CD4-positive, alpha-beta T cell treated with Interleukin-6 at 100 ng/mL for 8 hours (primary cell): ENCODE results near the gene CRYBG3.
A peak's percentile ranks its signal among the peaks of the same experiment; 100 is the strongest.
"Not testable (repeated sequence)": the region's sequence is repeated elsewhere in the genome, so short reads cannot be mapped to it uniquely, and the experiment has no call there.

Source experiments
- DNase-seq: peaks from one replicate; pipeline ENCODE4 v3.0.0-alpha.2; 2020; ENCODE audit warnings: mixed read lengths, low spot score

The CRYBG3 gene

DNA sequence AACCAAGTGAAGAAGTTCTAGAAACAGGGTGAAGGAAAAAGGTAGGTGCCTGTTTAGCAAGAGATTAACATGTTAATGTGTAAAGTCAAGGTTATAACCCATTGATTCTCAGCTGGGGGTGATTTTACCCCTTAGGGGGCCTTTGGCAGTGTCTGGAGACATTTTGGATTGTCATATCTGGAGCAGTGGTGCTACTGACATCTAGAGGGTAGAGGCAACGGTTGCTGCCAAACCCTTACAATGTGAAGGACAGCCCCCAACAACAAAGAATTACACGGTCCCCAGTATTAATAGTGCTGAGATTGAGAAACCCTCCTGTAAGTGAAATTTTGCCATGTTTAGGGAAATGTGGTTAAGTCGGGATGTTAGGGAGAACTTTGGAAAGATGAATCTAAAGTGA lies 74.7 kb downstream of the CRYBG3 start:
- no peak for DNase-seq

DNA sequence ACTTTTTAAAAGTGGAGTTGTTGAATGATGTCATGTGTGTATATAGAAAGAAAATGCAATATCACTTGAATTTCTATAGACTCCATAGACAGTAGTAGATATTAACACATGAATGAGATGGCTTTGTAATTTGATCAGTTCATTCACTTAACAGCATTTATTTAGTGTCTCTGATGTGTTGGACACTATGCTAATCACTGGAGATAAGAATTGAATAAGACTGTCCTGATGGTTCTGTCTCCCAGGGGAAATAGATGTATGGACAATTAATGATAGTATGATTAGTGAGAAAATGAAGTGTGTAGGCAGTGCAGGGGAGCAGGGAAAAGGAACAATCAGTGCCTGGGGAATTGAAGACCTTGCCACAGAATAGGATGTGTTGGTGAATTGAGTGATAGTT lies 77.5 kb downstream of the CRYBG3 start:
- DNase-seq: no peak

DNA sequence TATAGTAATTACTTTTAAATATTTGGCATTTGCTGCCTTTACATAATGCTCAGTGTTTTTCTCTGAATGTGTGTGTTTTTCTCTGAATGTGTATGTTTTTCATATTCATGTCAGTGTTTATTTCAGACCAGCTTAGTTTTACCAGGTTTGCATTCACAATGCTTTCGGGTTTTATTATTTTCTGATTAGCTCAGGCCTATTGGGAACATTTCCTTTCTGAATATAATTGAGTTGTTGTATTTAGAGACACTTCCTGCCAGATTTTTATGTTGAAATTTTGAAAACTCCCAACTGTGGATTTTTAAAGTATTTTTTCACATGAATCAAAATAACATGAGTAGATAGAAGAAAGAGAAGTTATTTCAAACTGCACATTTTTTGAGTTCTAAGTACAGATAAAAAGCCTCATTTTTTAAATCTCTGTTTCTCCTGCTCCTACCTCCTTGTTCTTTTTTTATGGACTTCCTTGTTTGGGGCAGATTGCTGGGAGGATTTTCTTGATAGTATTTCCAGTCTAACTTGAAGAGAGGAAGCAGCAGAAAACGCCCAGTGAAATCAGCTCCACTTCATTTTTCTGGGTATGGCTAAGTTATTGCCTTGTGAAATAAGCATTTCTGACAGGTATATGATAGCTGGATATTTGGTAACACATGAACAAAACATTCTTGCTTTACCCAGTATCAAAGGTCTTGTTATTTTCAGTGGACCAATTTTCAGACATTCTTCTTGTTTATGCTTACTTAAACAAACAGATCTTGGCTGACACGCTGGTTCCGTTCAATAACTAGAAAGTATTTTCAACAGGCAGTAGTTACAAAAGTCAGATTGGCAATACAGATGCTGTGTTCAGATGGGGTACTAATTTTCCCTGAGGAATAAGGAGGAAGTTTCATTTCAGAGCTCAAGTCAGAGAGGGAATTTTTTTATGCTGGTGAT lies 79.8 kb downstream of the CRYBG3 start:
- no peak for DNase-seq

DNA sequence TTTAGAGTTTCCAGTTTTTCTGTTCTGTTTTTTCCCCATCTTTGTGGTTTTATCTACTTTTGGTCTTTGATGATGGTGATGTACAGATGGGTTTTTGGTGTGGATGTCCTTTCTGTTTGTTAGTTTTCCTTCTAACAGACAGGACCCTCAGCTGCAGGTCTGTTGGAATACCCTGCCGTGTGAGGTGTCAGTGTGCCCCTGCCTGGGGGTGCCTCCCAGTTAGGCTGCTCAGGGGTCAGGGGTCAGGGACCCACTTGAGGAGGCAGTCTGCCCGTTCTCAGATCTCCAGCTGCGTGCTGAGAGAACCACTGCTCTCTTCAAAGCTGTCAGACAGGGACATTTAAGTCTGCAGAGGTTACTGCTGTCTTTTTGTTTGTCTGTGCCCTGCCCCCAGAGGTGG lies 88.0 kb downstream of the CRYBG3 start:
- DNase-seq: not testable (repeated sequence)

DNA sequence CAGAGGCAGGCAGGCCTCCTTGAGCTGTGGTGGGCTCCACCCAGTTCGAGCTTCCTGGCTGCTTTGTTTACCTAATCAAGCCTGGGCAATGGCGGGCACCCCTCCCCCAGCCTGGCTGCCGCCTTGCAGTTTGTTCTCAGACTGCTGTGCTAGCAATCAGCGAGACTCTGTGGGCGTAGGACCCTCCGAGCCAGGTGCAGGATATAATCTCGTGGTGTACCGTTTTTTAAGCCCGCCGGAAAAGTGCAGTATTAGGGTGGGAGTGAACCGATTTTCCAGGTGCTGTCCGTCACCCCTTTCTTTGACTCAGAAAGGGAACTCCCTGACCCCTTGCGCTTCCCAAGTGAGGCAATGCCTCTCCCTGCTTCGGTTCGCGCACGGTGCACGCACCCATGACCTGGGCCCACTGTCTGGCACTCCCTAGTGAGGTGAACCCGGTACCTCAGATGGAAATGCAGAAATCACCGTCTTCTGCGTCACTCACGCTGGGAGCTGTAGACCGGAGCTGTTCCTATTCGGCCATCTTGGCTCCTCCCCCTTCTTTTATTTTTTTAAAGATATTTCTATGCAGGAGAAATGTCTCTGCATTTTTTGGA lies 88.5 kb downstream of the CRYBG3 start:
- DNase-seq: not testable (repeated sequence)

DNA sequence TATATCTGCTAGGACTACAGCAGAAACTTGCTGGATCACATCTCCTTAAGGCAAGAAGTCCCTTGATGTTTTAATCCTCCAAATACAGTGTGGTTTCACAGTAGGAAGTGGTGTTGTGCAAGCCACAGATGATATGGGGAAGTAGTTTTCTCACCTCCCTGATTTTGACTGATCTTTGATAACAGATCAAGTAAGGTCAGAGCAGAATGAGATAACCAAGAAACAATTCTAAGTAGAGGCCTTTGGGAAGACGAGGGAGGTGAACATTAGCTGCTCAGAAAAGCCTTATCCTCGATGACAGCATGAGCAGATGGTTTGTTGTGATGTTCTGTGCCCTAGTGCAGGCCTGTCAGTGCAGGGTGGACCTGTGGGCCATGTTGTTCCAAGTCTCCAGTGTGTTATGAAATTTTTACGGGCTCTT lies 89.1 kb downstream of the CRYBG3 start:
- DNase-seq: peak; percentile 38

DNA sequence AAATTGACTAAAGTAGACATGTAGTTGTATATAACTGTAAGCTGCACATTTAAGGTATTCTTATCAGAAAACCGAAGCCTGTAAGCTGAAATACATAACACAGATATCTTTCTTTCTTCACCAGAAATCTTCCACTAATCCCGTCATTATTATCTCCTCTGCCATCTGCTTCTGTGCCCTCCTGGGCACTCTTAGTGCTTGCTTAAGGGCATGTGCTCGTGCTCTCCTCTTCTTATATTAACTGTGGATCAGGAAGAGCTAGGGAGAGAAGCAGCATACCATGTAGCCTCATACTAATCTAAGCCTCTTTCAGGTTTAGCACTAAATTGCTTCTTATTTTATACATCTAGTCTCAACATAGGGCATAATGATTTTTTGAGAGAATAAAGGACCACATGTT lies 89.6 kb downstream of the CRYBG3 start:
- DNase-seq: no peak

DNA sequence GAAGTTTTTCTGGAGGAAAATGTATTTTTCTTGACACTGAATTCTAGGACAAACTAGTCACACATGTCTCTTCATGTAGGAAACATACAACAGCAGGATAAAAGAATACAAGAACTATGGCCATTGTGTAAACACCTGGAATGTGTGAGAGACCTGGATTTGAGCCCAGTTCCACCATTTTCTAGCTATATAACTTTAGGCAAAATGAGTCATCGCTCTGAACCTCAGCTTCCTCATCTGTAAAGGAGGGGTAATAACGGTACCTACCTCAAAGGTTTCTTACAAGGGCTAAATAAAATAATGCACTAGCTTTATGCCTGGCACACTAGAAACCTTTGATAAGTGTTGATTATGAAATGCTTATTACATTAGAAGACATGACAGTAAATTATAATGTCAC lies 92.6 kb downstream of the CRYBG3 start:
- no peak for DNase-seq

DNA sequence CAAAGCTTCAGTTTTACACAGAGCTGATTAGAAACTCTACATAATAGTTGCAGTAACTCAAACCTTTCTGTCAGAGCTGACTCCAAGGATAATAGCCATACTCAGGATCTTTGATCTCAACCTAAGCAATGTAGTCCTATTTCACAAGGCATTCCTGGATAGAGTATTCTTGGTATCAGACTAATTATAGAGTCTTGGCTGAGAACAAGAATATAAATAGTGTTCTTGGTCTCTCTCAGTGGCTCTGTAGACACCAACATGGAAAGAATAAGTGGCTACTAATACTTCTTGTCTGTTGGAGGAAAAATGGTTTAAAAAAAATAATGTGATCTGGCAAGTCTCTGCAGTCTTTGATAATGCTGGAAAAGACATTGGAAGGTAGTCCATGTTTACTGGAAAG lies 94.8 kb downstream of the CRYBG3 start:
- no peak for DNase-seq

DNA sequence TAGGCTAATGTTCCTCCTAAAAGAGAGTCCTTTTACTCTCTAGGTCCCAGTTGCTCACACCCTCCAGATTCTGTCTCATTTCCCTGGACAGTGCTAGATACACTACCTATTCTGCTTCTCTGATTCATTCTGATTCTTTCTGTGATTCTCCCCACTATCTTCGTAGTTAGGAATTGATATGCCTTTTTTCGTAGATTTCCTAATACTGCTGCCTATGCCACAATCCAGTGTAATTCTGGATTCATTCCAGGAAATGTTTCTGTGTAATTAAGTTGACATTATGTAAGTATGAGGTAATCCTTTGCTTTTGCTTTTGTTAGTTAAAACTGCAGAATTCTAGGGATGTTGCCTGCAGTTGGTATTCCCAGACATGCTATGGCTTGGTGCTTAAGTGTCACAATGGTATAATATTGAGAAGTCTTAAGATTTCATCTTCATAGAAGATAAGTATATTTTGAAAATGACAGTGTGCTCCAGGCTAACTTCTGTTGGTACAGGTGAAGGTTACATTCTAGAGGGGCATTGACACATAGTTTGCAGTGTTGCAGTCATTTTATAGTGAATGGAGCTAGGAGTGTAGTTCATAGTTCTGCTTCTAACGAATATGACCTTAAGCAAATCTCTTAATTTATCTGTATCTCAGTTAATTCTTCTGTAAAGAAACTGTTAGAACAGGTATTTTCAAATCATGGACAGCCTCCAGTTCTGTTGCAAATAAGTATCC lies 96.2 kb downstream of the CRYBG3 start:
- no peak for DNase-seq

DNA sequence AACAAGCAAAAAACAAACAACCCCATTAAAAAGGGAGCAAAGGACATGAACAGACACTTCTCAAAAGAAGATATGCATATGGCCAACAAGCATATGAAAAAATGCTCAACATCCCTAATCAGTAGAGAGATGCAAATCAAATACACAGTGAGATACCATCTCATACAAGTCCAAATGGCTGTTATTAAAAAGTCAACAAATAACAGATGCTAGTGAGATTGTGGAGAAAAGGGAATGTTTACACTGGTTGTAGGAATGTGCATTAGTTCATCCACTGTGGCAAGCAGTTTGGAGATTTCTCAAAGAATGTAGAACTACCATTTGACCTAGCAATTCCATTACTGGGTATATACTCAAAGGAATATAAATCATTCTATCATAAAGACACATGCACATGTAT lies 105.9 kb downstream of the CRYBG3 start:
- no peak for DNase-seq

DNA sequence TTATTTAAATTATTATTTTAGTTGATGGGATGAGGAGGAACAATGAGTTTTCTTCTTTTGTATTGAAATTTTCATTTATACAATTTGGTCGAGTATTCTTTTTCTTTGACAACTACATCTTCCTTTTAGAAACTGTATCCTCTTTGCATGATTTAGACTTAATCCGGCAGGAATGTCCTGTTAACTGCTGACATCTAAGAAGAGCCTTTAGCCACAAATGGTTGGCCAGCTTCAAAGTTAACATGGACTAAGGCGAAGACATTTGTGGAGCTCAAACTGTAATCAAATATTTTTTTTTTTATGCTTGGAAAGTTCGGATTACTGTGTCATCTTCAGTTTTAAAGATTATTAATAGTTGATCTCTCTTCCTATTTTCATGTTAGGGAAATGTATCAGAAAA lies 107.2 kb downstream of the CRYBG3 start:
- no peak for DNase-seq

DNA sequence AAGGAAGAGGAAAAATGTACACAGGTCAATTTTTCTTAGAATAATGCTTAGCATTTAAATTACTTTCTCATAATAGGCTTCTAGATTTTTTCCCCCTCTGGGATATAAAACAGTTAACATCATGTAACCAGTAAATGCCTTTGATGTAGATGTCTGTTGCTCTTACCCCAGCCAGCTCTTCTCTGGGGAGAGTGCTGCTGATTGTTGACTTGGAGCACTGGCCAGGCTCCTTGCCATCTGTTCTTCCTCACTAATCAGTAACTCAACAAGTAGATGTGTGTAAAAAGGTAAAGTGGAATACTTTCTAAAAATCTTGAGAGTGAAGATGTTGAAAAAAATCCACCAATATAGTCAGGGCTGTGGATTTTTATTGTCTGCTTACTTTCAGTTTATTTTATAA lies 108.2 kb downstream of the CRYBG3 start:
- no peak for DNase-seq

DNA sequence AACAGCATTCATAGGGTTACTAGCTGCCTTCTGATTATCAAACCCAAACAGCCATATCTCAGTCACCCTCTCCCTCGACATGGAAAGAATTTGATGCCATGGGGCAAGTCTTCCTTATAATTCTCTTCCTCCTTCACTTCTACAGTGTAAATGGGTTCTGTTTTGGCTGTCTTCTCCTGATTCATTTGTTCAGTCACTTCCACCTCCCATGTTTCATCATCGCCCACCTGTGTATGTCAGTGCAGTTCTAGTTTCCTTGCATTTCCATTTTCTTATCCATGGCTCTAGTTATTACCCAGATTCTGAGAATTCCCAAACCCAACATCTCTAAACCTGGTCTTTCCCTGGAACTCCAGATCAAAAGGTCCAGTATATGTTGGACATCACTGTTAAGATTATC lies 109.4 kb downstream of the CRYBG3 start:
- DNase-seq: no peak

DNA sequence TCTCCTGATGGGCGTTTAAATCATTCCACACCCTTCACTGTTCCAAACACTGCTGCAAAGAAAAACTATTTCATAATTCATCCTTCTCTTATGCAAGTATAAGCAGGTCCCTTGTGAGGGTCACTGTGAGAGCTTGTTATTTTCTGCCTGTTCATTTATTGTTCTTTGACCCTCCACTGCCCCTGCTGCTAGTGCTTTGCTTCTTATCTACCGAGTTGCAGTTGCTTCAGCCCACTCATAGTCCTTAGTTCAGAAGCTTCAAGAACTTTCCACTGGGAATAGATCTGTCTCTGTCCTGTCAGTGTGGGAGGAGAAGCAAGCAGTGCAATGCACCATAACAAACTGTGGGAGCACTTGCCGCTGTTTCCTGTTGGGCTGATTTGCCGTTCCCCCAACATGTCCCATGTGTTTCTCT lies 110.6 kb downstream of the CRYBG3 start:
- DNase-seq: no peak

DNA sequence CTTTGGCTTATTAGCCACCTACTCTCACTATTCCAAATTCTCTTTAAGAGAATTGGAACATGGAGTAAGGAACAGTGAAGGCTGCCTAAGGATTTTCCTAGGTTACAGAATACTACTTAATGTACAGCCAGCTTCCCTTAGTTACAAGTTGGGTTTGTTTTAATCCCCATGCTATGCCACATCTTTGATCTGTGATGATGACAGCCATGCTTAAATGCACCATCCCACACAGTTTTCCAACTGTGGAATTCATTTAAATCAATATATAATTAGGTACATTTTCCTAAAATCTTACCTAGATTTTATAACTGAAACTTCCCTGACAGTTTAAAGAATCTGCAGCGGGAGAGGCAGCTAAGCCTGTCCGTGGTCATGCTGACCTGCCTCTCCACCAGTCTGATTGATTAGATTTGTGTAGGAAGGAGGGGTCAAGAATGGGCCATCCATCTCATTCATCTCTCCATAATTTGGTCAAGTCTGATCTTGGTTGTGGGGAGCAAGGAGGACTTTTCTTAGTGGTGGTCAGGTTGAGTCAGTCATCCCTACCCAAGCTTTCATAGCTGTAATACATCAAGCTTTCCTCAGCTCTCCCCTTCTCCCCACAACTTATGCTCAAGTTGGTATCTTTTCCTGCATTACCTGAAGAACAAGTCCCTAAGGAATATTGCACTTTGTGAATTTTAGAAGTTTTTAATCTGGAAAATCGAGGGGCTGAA lies 113.3 kb downstream of the CRYBG3 start:
- DNase-seq: no peak

DNA sequence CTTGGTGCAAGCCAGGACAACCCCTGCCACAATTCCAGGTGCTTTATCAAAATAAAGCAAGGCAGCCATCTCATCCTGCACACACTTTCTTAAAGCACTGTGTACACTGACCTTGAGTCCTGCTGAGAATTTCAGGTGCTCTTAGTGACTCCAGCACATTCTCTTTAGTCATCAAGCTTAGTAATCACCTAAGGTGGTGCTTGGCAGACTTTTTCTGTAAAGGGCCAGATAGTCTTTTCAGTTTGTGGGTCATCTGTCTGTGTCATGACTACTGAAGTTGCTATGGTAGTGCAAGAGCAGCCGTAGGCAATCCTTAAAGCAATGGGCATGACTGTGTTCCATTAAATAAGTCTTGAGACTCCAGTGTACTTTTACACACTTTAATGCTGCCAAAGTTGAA lies 114.0 kb downstream of the CRYBG3 start:
- DNase-seq: no peak

DNA sequence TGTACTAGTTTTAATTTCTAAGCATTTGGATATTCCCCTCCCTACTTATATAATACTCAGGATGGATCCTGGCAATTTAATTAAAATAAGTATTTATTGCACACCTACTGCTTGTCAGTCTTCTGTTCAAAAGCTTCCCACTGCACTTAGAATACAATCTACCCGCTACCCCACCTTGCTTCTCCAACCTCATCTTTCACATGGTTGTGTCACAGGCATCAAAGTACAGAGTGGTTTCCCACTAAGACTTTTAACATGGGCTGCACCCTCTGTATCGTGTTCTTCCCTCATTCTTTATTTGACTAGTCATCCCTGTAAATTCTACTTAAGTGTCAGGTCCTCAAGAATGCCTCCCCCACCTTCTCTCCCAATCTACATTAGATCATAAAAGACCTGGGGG lies 115.4 kb downstream of the CRYBG3 start:
- DNase-seq: no peak

DNA sequence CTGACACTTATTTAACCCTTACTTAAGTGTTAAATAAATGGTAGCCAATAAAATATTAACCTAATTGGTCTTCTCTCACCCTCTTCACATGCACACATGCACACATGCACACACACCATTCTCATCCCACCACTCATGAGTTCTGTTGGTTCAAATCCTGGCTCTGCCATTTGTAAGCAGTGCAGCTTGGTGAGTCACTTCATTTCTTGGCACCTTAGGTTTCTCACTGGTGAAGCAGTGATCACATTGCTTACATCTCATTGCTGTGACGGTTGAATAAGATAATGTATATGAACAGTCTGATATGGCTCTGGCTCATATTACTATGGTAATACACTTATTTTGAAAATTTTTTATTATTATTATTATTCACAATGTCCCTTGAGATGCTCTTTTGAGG lies 116.6 kb downstream of the CRYBG3 start:
- DNase-seq: no peak

DNA sequence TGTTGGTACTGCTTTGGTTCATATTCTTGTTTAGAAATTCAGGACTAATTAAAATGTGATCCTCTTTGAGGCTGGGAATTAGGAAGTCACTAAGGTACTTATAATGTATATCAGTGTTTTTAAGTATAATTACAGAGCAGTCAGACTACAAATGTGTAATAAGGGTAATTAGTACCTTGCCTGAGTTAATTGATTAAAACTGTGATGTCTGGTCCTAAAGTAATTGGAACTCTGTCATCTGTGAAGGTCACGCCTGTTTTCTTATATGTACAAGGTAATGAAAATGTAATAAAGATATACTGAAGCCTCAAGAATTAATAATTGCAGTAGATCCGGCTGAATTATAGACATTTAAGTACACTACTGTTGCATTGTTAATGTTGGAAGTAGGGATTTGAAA lies 117.6 kb downstream of the CRYBG3 start:
- DNase-seq: no peak

DNA sequence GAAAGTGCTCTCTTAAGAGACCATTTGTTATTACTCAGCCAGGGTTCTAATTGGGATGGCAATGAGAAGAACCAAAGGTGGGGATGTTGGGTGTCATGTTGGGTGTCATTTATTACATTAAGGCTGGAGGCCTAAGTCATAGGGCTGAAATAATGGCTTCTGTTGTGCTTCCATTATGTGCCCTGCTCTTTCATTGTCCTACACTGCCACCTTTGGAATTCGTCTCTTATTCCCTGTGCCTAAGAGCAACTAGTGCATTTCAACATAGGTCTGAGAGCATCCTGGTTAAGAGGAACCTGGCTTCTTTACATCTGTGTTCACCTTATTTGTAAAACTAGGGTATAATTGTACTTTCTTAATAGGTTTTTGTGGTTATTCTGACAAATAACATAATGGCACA lies 118.2 kb downstream of the CRYBG3 start:
- DNase-seq: no peak

DNA sequence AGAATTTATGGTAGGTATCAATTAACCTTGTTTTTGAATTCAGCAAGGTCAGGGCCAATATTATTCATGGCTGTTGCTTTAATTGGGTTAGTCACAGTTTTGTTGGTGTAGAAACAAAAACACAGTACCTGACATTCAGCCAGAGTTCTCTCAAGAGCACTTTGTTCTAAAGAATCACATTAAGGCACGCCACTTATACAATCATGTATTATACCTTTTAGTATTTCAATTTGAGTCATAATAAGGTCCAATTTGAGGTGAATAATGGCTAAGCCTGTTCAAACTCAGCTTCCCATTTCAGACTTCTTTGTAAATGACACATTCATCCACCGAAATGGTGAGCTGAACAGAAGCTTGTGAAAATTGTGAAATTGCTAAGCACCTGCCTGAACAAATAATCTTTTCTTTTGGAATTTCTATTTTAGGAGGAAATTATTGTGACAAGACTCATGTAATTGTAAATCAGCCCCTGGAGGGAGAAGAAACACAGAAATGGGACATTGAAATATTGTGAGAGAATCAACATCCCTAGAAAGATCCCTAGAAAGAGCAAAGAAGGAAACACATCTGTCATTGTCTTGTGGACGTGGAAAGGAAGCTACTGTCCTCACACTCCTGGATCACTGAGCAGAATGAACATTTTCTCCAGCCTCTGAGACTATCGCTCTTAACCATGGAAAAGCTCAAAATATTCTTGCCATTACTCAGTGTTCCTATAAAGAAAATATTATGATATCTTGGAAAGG lies 121.2 kb downstream of the CRYBG3 start:
- no peak for DNase-seq
